ENCODE results near the gene ARMC2. TPM values are rescaled to one million over a fixed set of nuclear protein-coding genes. Genes with fewer than 3 reads are reported as not detected.

Gene ARMC2
- total RNA-seq, 3 donors from 2014 or later: 4.3 to 7.9 (median 7.2) TPM

GRCh38 chr6:108999428-108999827 is 151.2 kb downstream of the ARMC2 start:
- Histone ChIP-seq H3K27ac (no peak overlapping the region), H3K9me3 (no peaks in the 10 kb centered on the region), H3K4me1 (peaks cover 0 to 14% of the 10 kb centered on the region in 2 donors), H3K36me3 (no peaks in the 10 kb centered on the region), H3K27me3 (no peaks in the 10 kb centered on the region), H3K4me3 (no peak overlapping the region)
- DNase-seq (ENCODE audit: low spot score in 2 of 2): no peak
- intact Hi-C loops (cut with DNase I; ENCODE audit: low total_unique reads): no loop called here
- TF ChIP-seq POLR2A (IDR thresholded peaks at IDR 0.05) (no peak), CTCF (IDR thresholded peaks at IDR 0.05) (no peak), POLR2AphosphoS5 (IDR thresholded peaks at IDR 0.05) (no peak)

- no peak for DNase-seq (ENCODE audit: low spot score in 2 of 2)
- no peaks in the 10 kb centered on the region for H3K9me3 ChIP-seq
- no peaks in the 10 kb centered on the region for H3K36me3 ChIP-seq
- no peak overlapping the region for H3K27ac ChIP-seq
- intact Hi-C loops (cut with DNase I; ENCODE audit: low total_unique reads): no loop called here
- no peak overlapping the region for H3K4me3 ChIP-seq
- TF ChIP-seq POLR2AphosphoS5 (IDR thresholded peaks at IDR 0.05) (no peak), POLR2A (IDR thresholded peaks at IDR 0.05) (no peak), CTCF (IDR thresholded peaks at IDR 0.05) (no peak)
- no peaks in the 10 kb centered on the region for H3K27me3 ChIP-seq
- peaks cover 0 to 14% of the 10 kb centered on the region in 2 donors for H3K4me1 ChIP-seq
Observed at GRCh38 chr6:109000289-109000688, 152.1 kb downstream of the ARMC2 start.

GRCh38 chr6:109001291-109001894 is 153.2 kb downstream of the ARMC2 start:
- DNase-seq (ENCODE audit: low spot score in 2 of 2): no peak
- no peaks in the 10 kb centered on the region for H3K36me3 ChIP-seq
- no peaks in the 10 kb centered on the region for H3K9me3 ChIP-seq
- TF ChIP-seq CTCF (IDR thresholded peaks at IDR 0.05) (no peak), POLR2AphosphoS5 (IDR thresholded peaks at IDR 0.05) (no peak), POLR2A (IDR thresholded peaks at IDR 0.05) (no peak)
- H3K27ac ChIP-seq: peak overlapping the region; percentile 73 to 80
- no peaks in the 10 kb centered on the region for H3K27me3 ChIP-seq
- intact Hi-C loops (cut with DNase I; ENCODE audit: low total_unique reads): no loop called here
- H3K4me3 ChIP-seq: peak overlapping the region in 2 of 3 donors; percentile 8 to 43
- H3K4me1 ChIP-seq: peaks cover 0 to 14% of the 10 kb centered on the region in 2 donors

GRCh38 chr6:109002051-109002697 is 154.0 kb downstream of the ARMC2 start:
- peak in 1 of 2 donors; percentile 30 for DNase-seq (ENCODE audit: low spot score in 2 of 2)
- peak overlapping the region in 2 of 3 donors; percentile 8 to 43 for H3K4me3 ChIP-seq
- H3K4me1 ChIP-seq: peaks cover 0 to 14% of the 10 kb centered on the region in 2 donors
- H3K36me3 ChIP-seq: no peaks in the 10 kb centered on the region
- no peaks in the 10 kb centered on the region for H3K27me3 ChIP-seq
- intact Hi-C loops (cut with DNase I; ENCODE audit: low total_unique reads): no loop called here
- no peaks in the 10 kb centered on the region for H3K9me3 ChIP-seq
- H3K27ac ChIP-seq: peak overlapping the region; percentile 73 to 80
- TF ChIP-seq POLR2AphosphoS5 (IDR thresholded peaks at IDR 0.05) (peak in 2 of 3 donors; percentile 69 to 86), POLR2A (IDR thresholded peaks at IDR 0.05) (no peak), CTCF (IDR thresholded peaks at IDR 0.05) (peak in 1 of 3 donors; percentile 26)

- TF ChIP-seq POLR2AphosphoS5 (IDR thresholded peaks at IDR 0.05) (no peak), POLR2A (IDR thresholded peaks at IDR 0.05) (no peak), CTCF (IDR thresholded peaks at IDR 0.05) (no peak)
- peak overlapping the region in 2 of 3 donors; percentile 8 to 43 for H3K4me3 ChIP-seq
- intact Hi-C loops (cut with DNase I; ENCODE audit: low total_unique reads): no loop called here
Observed at GRCh38 chr6:109002882-109003281, 154.7 kb downstream of the ARMC2 start.

More at GRCh38 chr6:109002882-109003281, 154.7 kb downstream of the ARMC2 start:
- Histone ChIP-seq H3K4me1 (peaks cover 0 to 14% of the 10 kb centered on the region in 2 donors), H3K9me3 (no peaks in the 10 kb centered on the region), H3K27ac (peak overlapping the region; percentile 73 to 80), H3K27me3 (no peaks in the 10 kb centered on the region), H3K36me3 (no peaks in the 10 kb centered on the region)
- no peak for DNase-seq (ENCODE audit: low spot score in 2 of 2)
